ENCODE results near the gene SLC7A14.

Gene SLC7A14

DNA sequence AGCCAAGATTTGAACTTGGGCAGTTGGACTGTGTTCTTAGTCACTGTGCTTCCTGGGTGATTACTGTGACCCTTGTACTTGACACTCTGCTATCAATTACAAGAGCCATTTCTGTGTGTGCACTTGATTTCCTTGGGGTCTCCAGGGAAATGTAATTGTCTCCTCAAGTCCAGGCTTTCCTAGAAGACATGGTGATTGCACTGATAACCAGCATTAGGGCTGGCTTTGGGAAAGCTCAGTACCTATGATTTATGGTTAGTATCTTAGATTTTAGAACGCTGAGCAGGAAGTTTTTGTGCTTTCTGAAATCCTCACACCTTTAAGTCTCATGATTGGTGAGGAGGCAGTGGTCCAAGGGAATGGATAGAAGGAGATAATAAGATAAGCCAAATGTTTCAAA is 168.8 kb downstream of the SLC7A14 start:
- no peaks in the 10 kb centered on the region for H3K9me2 ChIP-seq (replicated peaks; ENCODE audit: low read depth, low read length)
- no peak overlapping the region for H3K4me3 ChIP-seq (ENCODE audit: low read length, poor library complexity, severe bottlenecking)

DNA sequence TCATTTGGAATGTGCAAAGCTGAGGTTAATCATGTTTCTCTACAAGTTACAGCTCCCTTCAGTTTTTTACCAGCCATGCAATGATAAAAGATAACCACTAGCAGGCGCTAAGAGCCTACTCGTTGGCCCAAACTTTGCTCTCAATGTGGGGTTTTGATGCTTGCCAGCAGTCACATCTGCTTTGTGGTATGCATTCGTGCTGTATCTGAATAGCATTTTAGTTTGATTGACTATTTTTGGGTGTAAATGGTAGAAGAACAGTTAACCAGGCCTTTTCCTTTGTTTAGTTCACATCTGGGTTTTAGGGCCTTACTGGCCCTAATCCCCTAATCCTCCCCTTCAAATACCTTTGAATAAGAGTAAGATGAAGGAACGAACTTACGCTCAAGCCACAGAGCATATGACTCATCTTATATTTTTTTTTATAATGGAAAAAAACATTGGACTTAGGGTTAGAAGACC is 171.6 kb downstream of the SLC7A14 start:
- Histone ChIP-seq H3K27me3 (ENCODE audit: insufficient read depth, low read length, poor library complexity, severe bottlenecking) (no peaks in the 10 kb centered on the region), H3K4me2 (ENCODE audit: low read depth, low read length, poor library complexity, severe bottlenecking) (no peak overlapping the region), H3K4me1 (ENCODE audit: insufficient read depth, low read length, poor library complexity, severe bottlenecking) (no peaks in the 10 kb centered on the region), H4K20me1 (ENCODE audit: insufficient read depth, low read length, poor library complexity, severe bottlenecking) (no peaks in the 10 kb centered on the region), H3K9ac (ENCODE audit: low read depth, low read length, poor library complexity, severe bottlenecking) (no peak overlapping the region), H3K4me3 (ENCODE audit: low read length, poor library complexity, severe bottlenecking) (no peak overlapping the region), H3K36me3 (ENCODE audit: insufficient read depth, low read length) (no peaks in the 10 kb centered on the region), H3K9me2 (replicated peaks; ENCODE audit: low read depth, low read length) (no peaks in the 10 kb centered on the region), H3K79me2 (ENCODE audit: insufficient read depth, low read length) (no peaks in the 10 kb centered on the region), H2AFZ (ENCODE audit: low read length) (no peak overlapping the region), H3K9me3 (ENCODE audit: insufficient read depth, low read depth, low read length) (no peaks in the 10 kb centered on the region), H3F3A (ENCODE audit: low read depth) (no peaks in the 10 kb centered on the region)
- no peak for TF ChIP-seq EZH2phosphoT487 (IDR thresholded peaks at IDR 0.05; ENCODE audit: borderline replicate concordance)
- TF ChIP-seq, protein P1, sequence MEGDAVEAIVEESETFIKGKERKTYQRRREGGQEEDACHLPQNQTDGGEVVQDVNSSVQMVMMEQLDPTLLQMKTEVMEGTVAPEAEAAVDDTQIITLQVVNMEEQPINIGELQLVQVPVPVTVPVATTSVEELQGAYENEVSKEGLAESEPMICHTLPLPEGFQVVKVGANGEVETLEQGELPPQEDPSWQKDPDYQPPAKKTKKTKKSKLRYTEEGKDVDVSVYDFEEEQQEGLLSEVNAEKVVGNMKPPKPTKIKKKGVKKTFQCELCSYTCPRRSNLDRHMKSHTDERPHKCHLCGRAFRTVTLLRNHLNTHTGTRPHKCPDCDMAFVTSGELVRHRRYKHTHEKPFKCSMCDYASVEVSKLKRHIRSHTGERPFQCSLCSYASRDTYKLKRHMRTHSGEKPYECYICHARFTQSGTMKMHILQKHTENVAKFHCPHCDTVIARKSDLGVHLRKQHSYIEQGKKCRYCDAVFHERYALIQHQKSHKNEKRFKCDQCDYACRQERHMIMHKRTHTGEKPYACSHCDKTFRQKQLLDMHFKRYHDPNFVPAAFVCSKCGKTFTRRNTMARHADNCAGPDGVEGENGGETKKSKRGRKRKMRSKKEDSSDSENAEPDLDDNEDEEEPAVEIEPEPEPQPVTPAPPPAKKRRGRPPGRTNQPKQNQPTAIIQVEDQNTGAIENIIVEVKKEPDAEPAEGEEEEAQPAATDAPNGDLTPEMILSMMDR (conservative IDR thresholded peaks at IDR 0.05; ENCODE audit: low read length) = peak; percentile 99

More for the DNA sequence above, 168.8 kb downstream of the SLC7A14 start:
- no peaks in the 10 kb centered on the region for H3K27me3 ChIP-seq (ENCODE audit: insufficient read depth, low read length, poor library complexity, severe bottlenecking)
- no peak overlapping the region for H2AFZ ChIP-seq (ENCODE audit: low read length)
- H3K4me1 ChIP-seq (ENCODE audit: insufficient read depth, low read length, poor library complexity, severe bottlenecking) = no peaks in the 10 kb centered on the region
- H3K4me2 ChIP-seq (ENCODE audit: low read depth, low read length, poor library complexity, severe bottlenecking) = no peak overlapping the region
- no peaks in the 10 kb centered on the region for H4K20me1 ChIP-seq (ENCODE audit: insufficient read depth, low read length, poor library complexity, severe bottlenecking)
- H3K9me3 ChIP-seq (ENCODE audit: insufficient read depth, low read depth, low read length) = no peaks in the 10 kb centered on the region
- H3F3A ChIP-seq (ENCODE audit: low read depth) = no peaks in the 10 kb centered on the region
- H3K36me3 ChIP-seq (ENCODE audit: insufficient read depth, low read length) = no peaks in the 10 kb centered on the region
- TF ChIP-seq EZH2phosphoT487 (IDR thresholded peaks at IDR 0.05; ENCODE audit: borderline replicate concordance) = no peak
- no peaks in the 10 kb centered on the region for H3K79me2 ChIP-seq (ENCODE audit: insufficient read depth, low read length)
- H3K9ac ChIP-seq (ENCODE audit: low read depth, low read length, poor library complexity, severe bottlenecking) = no peak overlapping the region

DNA sequence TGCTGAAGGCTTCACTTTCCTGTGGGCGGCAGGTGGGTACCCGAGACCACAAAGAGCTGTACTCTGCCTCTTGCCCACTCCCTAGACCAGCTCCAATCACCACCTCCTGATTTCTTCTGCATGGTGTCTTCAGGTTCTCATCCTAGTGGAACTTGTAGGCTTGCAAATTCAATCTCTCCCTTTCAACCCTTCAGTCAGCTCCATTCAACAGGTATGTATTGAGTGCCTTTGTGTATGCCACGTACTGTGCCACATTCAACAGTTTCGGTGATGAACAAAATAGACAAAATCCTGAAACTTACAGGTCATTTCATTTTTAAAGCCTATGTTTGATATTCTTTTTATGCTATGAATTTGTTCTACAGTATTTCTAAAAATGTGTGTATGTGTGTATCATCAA is 172.6 kb downstream of the SLC7A14 start:
- Histone ChIP-seq H2AFZ (ENCODE audit: low read length) (no peak overlapping the region), H3K9me2 (replicated peaks; ENCODE audit: low read depth, low read length) (no peaks in the 10 kb centered on the region), H4K20me1 (ENCODE audit: insufficient read depth, low read length, poor library complexity, severe bottlenecking) (no peaks in the 10 kb centered on the region), H3K36me3 (ENCODE audit: insufficient read depth, low read length) (no peaks in the 10 kb centered on the region), H3K4me2 (ENCODE audit: low read depth, low read length, poor library complexity, severe bottlenecking) (no peak overlapping the region), H3K4me3 (ENCODE audit: low read length, poor library complexity, severe bottlenecking) (no peak overlapping the region), H3K79me2 (ENCODE audit: insufficient read depth, low read length) (no peaks in the 10 kb centered on the region), H3K9ac (ENCODE audit: low read depth, low read length, poor library complexity, severe bottlenecking) (no peak overlapping the region), H3F3A (ENCODE audit: low read depth) (no peaks in the 10 kb centered on the region), H3K4me1 (ENCODE audit: insufficient read depth, low read length, poor library complexity, severe bottlenecking) (no peaks in the 10 kb centered on the region), H3K9me3 (ENCODE audit: insufficient read depth, low read depth, low read length) (no peaks in the 10 kb centered on the region), H3K27me3 (ENCODE audit: insufficient read depth, low read length, poor library complexity, severe bottlenecking) (no peaks in the 10 kb centered on the region)
- no peak for TF ChIP-seq EZH2phosphoT487 (IDR thresholded peaks at IDR 0.05; ENCODE audit: borderline replicate concordance)
- TF ChIP-seq, protein P1 (conservative IDR thresholded peaks at IDR 0.05; ENCODE audit: low read length) = no peak

DNA sequence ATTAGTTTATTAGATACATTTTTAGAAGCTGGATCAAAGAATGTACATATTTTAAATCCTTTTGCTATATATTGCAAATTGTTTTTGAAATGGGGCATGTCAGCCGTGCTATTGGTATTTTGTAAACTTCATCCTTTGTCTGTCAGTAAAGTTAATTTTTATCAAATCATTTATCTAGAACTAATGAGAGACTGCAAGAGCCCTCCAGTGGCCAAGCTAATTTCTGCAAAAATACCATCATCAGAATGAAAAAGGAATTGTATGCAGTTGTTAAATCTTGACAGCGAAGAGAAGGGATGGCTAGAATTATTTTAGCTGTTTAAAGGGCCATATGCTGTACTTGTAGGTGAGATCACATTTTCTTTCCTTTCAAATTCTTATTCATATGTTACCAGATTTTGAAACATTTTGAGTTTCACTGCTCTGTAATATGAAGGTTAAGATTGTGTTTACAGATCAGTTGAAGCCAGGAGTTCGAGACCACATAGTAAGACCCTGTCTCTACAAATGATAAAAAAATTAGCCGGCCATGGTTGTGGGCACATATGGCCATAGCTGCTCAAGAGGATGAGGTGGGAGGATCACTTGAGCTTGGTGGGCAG is 175.3 kb downstream of the SLC7A14 start:
- Histone ChIP-seq H3K4me2 (ENCODE audit: low read depth, low read length, poor library complexity, severe bottlenecking) (no peak overlapping the region), H3K4me3 (ENCODE audit: low read length, poor library complexity, severe bottlenecking) (no peak overlapping the region), H3F3A (ENCODE audit: low read depth) (no peaks in the 10 kb centered on the region), H3K9me2 (replicated peaks; ENCODE audit: low read depth, low read length) (no peaks in the 10 kb centered on the region), H3K9me3 (ENCODE audit: insufficient read depth, low read depth, low read length) (no peaks in the 10 kb centered on the region), H2AFZ (ENCODE audit: low read length) (no peak overlapping the region), H3K36me3 (ENCODE audit: insufficient read depth, low read length) (no peaks in the 10 kb centered on the region), H3K9ac (ENCODE audit: low read depth, low read length, poor library complexity, severe bottlenecking) (no peak overlapping the region), H3K27me3 (ENCODE audit: insufficient read depth, low read length, poor library complexity, severe bottlenecking) (no peaks in the 10 kb centered on the region), H3K79me2 (ENCODE audit: insufficient read depth, low read length) (no peaks in the 10 kb centered on the region), H4K20me1 (ENCODE audit: insufficient read depth, low read length, poor library complexity, severe bottlenecking) (no peaks in the 10 kb centered on the region), H3K4me1 (ENCODE audit: insufficient read depth, low read length, poor library complexity, severe bottlenecking) (no peaks in the 10 kb centered on the region)
- TF ChIP-seq, protein P1 (conservative IDR thresholded peaks at IDR 0.05; ENCODE audit: low read length) = peak; percentile 80
- TF ChIP-seq EZH2phosphoT487 (IDR thresholded peaks at IDR 0.05; ENCODE audit: borderline replicate concordance) = no peak
